ENCODE results near the gene DERA. TPM values are rescaled to one million over a fixed set of nuclear protein-coding genes. Genes with fewer than 3 reads are reported as not detected.
"Not testable (repeated sequence)": the region's sequence is repeated elsewhere in the genome, so short reads cannot be mapped to it uniquely, and the experiment has no call there.

DERA gene
- total RNA-seq, 1 donor from 2014 or later: 49.7 TPM

- no peak for DNase-seq (ENCODE audit: low read depth in 2 of 2)
These were observed 6.7 kb upstream of the DERA start for GRCh38 chr12:15904378-15904920.

- no peak for DNase-seq (ENCODE audit: low read depth in 2 of 2)
These were observed 666 bp upstream of the DERA start for GRCh38 chr12:15910468-15910863.

- not testable (repeated sequence) for DNase-seq (ENCODE audit: low read depth in 2 of 2)
These were observed 799 bp downstream of the DERA start for GRCh38 chr12:15911931-15912330.

- not testable (repeated sequence) for DNase-seq (ENCODE audit: low read depth in 2 of 2)
These were observed 3.0 kb downstream of the DERA start for GRCh38 chr12:15914131-15914530.

GRCh38 chr12:15918066-15918465 is 6.9 kb downstream of the DERA start:
- DNase-seq (ENCODE audit: low read depth in 2 of 2): no peak

- DNase-seq (ENCODE audit: low read depth in 2 of 2): no peak
These were observed 8.3 kb downstream of the DERA start for GRCh38 chr12:15919418-15919817.

- no peak for DNase-seq (ENCODE audit: low read depth in 2 of 2)
These were observed 13.8 kb downstream of the DERA start for GRCh38 chr12:15924956-15925355.

GRCh38 chr12:15928346-15928745 is 17.2 kb downstream of the DERA start:
- DNase-seq (ENCODE audit: low read depth in 2 of 2): peak in 1 of 2 donors; percentile 65

- no peak for DNase-seq (ENCODE audit: low read depth in 2 of 2)
These were observed 17.9 kb downstream of the DERA start for GRCh38 chr12:15928870-15929571.

GRCh38 chr12:15931590-15932053 is 20.5 kb downstream of the DERA start:
- DNase-seq (ENCODE audit: low read depth in 2 of 2): no peak

GRCh38 chr12:15932327-15932726 is 21.2 kb downstream of the DERA start:
- DNase-seq (ENCODE audit: low read depth in 2 of 2): no peak

- DNase-seq (ENCODE audit: low read depth in 2 of 2): no peak
These were observed 21.8 kb downstream of the DERA start for GRCh38 chr12:15932971-15933370.

- DNase-seq (ENCODE audit: low read depth in 2 of 2): no peak
These were observed 22.6 kb downstream of the DERA start for GRCh38 chr12:15933751-15934150.

GRCh38 chr12:15936751-15937150 is 25.6 kb downstream of the DERA start:
- DNase-seq (ENCODE audit: low read depth in 2 of 2): no peak

GRCh38 chr12:15937902-15938301 is 26.8 kb downstream of the DERA start:
- no peak for DNase-seq (ENCODE audit: low read depth in 2 of 2)

- DNase-seq (ENCODE audit: low read depth in 2 of 2): no peak
These were observed 28.0 kb downstream of the DERA start for GRCh38 chr12:15939111-15939510.

GRCh38 chr12:15942475-15942874 is 31.3 kb downstream of the DERA start:
- DNase-seq (ENCODE audit: low read depth in 2 of 2): no peak

- not testable (repeated sequence) for DNase-seq (ENCODE audit: low read depth in 2 of 2)
These were observed 32.4 kb downstream of the DERA start for GRCh38 chr12:15943519-15943918.

GRCh38 chr12:15948461-15948860 is 37.3 kb downstream of the DERA start:
- not testable (repeated sequence) for DNase-seq (ENCODE audit: low read depth in 2 of 2)

- DNase-seq (ENCODE audit: low read depth in 2 of 2): no peak
These were observed 44.1 kb downstream of the DERA start for GRCh38 chr12:15955281-15955680.

GRCh38 chr12:15956010-15956409 is 44.9 kb downstream of the DERA start:
- no peak for DNase-seq (ENCODE audit: low read depth in 2 of 2)

GRCh38 chr12:15956413-15957185 is 45.5 kb downstream of the DERA start:
- DNase-seq (ENCODE audit: low read depth in 2 of 2): no peak

GRCh38 chr12:15962760-15963159 is 51.6 kb downstream of the DERA start:
- DNase-seq (ENCODE audit: low read depth in 2 of 2): no peak

Measured in dermis microvascular lymphatic vessel endothelial cell (primary cell).